Psoas muscle (tissue), 8 donors: Measurements from ENCODE around the gene CD3E. TPM values are rescaled to one million over a fixed set of nuclear protein-coding genes. Genes with fewer than 3 reads are reported as not detected.

Source experiments
- ATAC-seq, 4 donors: fragments of 200-7000 bp; cut with Tn5 transposase; one replicate each; pipeline ENCODE4 v1.9.1; 2020; ENCODE audit warnings: moderate library complexity in 3 of 4, mild to moderate bottlenecking in 2 of 4
- DNase-seq, 2 donors: peaks; one replicate each; pipeline ENCODE4 v3.0.0-alpha.2; 2020
- H3K27ac ChIP-seq: fragments of 200-600 bp; one replicate; pipeline ENCODE4 v1.8.0; 2022
- H3K27me3 ChIP-seq, 3 donors: fragments of 200-600 bp in 1 of 3; one replicate each; pipeline versions ENCODE4 v1.6.1 to v1.8.0; 2013 to 2022; ENCODE audit warnings: low read length in 2 of 3, mild to moderate bottlenecking in 2 of 3, moderate library complexity in 1 of 3; ENCODE audit not compliant: insufficient read depth in 3 of 3
- H3K36me3 ChIP-seq, 2 donors: fragments of 200-600 bp in 1 of 2; one replicate each; pipeline versions ENCODE4 v1.6.1 to v1.8.0; 2013 to 2022; ENCODE audit warnings: low read depth in 1 of 2, mild to moderate bottlenecking in 1 of 2, moderate library complexity in 1 of 2; ENCODE audit not compliant: insufficient read depth in 1 of 2
- H3K4me1 ChIP-seq: fragments of 200-600 bp; one replicate; pipeline ENCODE4 v1.8.0; 2022
- H3K4me3 ChIP-seq: fragments of 200-600 bp; one replicate; pipeline ENCODE4 v1.8.0; 2022; ENCODE audit warnings: mild to moderate bottlenecking
- H3K9me3 ChIP-seq: fragments of 200-600 bp; one replicate; pipeline ENCODE4 v1.8.0; 2022
- WGBS, 3 donors: extraction: QIAGEN DNeasy Blood & Tissue Kit; methylation state at CpG; one replicate each; pipeline versions ENCODE4 v1.1.6 to v1.1.7; 2013; 5-methylcytosine and 5-hydroxymethylcytosine counted together
- intact Hi-C, 2 donors: fragments of 100-400 bp; cut with DNase I; formaldehyde crosslinking; loops; one replicate each; pipeline versions ENCODE4 v1.11.0 to v1.14.2; 2022
- polyA plus RNA-seq, 3 donors: library from polyadenylated mRNA; stranded (reverse); fragments of 200-250 nt; gene quantifications; one replicate each; pipeline ENCODE4 v1.2.3, GENCODE V29; 2013
- total RNA-seq, 4 donors: library from RNA; stranded (reverse); fragmentation: NEBNext Ultra II Directional in 2 of 4; extraction: Animal tissue kit (Norgen Biotek cat#: 25700) in 2 of 4; gene quantifications; one replicate each; pipeline versions ENCODE4 v1.2.1 to v1.2.4, GENCODE V29; 2021 to 2023
- TF ChIP-seq, protein P1 (sequence below): fragments of 200-600 bp; IDR thresholded peaks from one replicate; pipeline ENCODE4 v1.8.0; 2022; ENCODE audit warnings: antibody characterized with exemption
- donor health status: healthy with polysubstance abuse.
- donor health status: DM: no; HTN: no; CAD: no; lungs with moderate emphysema.
- donor health status: Bipolar disorder and iron deficiency.
- donor health status: healthy.
- donor health status: DM: yes; HTN: yes; CAD: no.
- donor health status: DM: no; HTN: no; CAD: no.
- donor health status: DM: no; HTN: no; CAD: no.
- donor health status: DM: yes; HTN: yes; CAD: no.

CD3E gene
- total and polyA plus RNA-seq, 7 donors = 0.15 to 1.2 (median 0.27) TPM

- H3K4me1 ChIP-seq = no peaks in the 10 kb centered on the region
- TF ChIP-seq, protein P1, sequence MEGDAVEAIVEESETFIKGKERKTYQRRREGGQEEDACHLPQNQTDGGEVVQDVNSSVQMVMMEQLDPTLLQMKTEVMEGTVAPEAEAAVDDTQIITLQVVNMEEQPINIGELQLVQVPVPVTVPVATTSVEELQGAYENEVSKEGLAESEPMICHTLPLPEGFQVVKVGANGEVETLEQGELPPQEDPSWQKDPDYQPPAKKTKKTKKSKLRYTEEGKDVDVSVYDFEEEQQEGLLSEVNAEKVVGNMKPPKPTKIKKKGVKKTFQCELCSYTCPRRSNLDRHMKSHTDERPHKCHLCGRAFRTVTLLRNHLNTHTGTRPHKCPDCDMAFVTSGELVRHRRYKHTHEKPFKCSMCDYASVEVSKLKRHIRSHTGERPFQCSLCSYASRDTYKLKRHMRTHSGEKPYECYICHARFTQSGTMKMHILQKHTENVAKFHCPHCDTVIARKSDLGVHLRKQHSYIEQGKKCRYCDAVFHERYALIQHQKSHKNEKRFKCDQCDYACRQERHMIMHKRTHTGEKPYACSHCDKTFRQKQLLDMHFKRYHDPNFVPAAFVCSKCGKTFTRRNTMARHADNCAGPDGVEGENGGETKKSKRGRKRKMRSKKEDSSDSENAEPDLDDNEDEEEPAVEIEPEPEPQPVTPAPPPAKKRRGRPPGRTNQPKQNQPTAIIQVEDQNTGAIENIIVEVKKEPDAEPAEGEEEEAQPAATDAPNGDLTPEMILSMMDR = no peak
- no peak overlapping the region for H3K27ac ChIP-seq
- H3K9me3 ChIP-seq = no peaks in the 10 kb centered on the region
- no peak for DNase-seq
- no peak for ATAC-seq
- no peaks in the 10 kb centered on the region for H3K36me3 ChIP-seq
- intact Hi-C loops = no loop called here
- no peak overlapping the region for H3K4me3 ChIP-seq
- WGBS, 3 donors = 91 to 98% (median 93%) methylated on average over 2 of the region's 2 CpGs
- H3K27me3 ChIP-seq = peaks cover 0 to 32% (median 11%) of the 10 kb centered on the region in 3 donors
Measured at GRCh38 chr11:118312328-118312727, 7.8 kb downstream of the CD3E start.

GRCh38 chr11:118313242-118313641, 8.7 kb downstream of the CD3E start:
- Histone ChIP-seq H3K9me3 (no peaks in the 10 kb centered on the region), H3K36me3 (no peaks in the 10 kb centered on the region), H3K27me3 (peaks cover 0 to 32% (median 11%) of the 10 kb centered on the region in 3 donors), H3K27ac (no peak overlapping the region), H3K4me3 (no peak overlapping the region), H3K4me1 (no peaks in the 10 kb centered on the region)
- DNase-seq (no peak), ATAC-seq (no peak)
- TF ChIP-seq, protein P1 = no peak
- 41 to 56% (median 46%) methylated on average over 4 of the region's 4 CpGs for WGBS, 3 donors
- intact Hi-C loops = no loop called here

DNA sequence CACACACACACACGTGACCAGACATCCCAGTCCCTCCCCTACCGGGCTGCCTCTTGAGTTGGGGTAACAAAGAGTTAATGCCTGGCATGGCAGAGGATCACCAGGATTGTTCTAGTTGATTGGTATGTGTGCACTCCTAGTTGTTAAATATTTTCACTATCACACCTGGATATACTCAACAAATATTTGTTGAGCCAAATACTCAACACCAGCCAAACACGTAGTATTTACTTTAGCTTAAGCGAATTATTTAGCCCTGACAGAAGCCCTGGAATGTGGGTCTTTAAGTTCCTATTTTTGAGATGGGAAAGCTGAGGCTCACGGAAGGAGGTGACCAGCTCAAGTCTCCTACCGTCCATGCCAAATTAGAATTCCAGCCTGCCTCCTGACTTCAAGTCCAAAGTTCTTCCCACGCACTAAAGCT, 10.5 kb downstream of the CD3E start:
- ATAC-seq = no peak
- TF ChIP-seq, protein P1 = no peak

GRCh38 chr11:118318124-118318523, 13.6 kb downstream of the CD3E start:
- 79 to 85% (median 82%) methylated on average over 4 of the region's 4 CpGs for WGBS, 3 donors
- intact Hi-C loops = no loop called here
- Histone ChIP-seq H3K27me3 (peaks cover 0 to 20% (median 11%) of the 10 kb centered on the region in 3 donors), H3K27ac (no peak overlapping the region), H3K9me3 (no peaks in the 10 kb centered on the region), H3K36me3 (no peaks in the 10 kb centered on the region), H3K4me1 (no peaks in the 10 kb centered on the region), H3K4me3 (no peak overlapping the region)
- TF ChIP-seq, protein P1 = no peak
- DNase-seq (no peak), ATAC-seq (no peak)

More for the DNA sequence above, 10.5 kb downstream of the CD3E start:
- H3K4me3 ChIP-seq = no peak overlapping the region
- H3K36me3 ChIP-seq = no peaks in the 10 kb centered on the region
- no peak overlapping the region for H3K27ac ChIP-seq
- H3K4me1 ChIP-seq = no peaks in the 10 kb centered on the region
- DNase-seq = no peak
- peaks cover 0 to 32% (median 11%) of the 10 kb centered on the region in 3 donors for H3K27me3 ChIP-seq
- no peaks in the 10 kb centered on the region for H3K9me3 ChIP-seq
- 58 to 66% (median 62%) methylated on average over 7 of the region's 7 CpGs for WGBS, 3 donors
- intact Hi-C loops = no loop called here
